Right renal pelvis (tissue), 4 donors: ENCODE measurements around the gene DDX10. TPM values are rescaled to one million over a fixed set of nuclear protein-coding genes. Genes with fewer than 3 reads are reported as not detected.
"Not testable (repeated sequence)": the region's sequence is repeated elsewhere in the genome, so short reads cannot be mapped to it uniquely, and the experiment has no call there.

Experiments used
- DNase-seq, 4 donors: peaks; one replicate each; pipeline ENCODE4 v3.0.0-alpha.2; 2013; ENCODE audit warnings: low read depth in 4 of 4, low spot score in 3 of 4, missing footprints in 1 of 4
- polyA plus RNA-seq, 4 donors: library from polyadenylated mRNA; unstranded; fragments of 120-200 nt; gene quantifications; one replicate each; pipeline ENCODE4 v1.2.1, GENCODE V29; 2013; ENCODE audit not compliant: insufficient read length in 4 of 4

The DDX10 gene
- 10 to 100 TPM; 79.7 to 91.2 (median 86.1) TPM for polyA plus RNA-seq

DNA sequence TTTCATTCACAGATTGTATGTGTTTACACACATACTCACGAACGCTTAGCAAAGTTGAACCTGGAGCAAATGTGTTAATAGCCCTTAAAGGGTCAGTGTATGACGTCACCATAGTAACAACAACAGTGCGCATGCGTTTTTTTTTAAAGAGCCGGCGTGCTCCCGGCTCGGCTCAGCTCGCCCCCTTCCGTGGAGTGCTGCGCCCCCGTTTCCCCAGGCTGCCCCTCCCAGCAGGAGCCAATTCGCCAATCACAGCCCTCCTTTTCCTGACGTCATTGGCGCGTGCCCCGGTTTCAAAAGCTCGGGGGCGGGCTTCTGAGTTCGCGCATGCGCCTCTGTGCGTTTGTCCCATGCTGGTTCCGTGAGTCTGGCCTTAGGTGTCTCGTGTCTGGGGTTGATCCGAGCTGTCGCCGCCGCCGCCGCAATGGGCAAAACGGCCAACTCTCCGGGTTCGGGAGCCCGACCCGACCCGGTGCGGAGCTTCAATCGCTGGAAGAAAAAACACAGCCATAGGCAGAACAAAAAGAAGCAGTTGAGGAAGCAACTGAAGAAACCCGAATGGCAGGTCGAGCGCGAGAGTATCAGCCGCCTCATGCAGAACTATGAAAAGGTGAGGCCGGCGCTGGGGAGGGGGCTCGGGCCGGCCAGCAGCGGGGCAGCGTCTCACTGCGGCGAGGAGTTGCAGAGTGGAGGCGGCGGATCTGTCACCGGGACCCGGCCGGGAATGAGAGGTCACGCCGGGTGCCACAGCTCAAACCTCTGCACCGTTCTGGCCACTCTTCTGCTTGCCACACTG, at the start of gene DDX10:
Gene DDX10 (plus strand): TSS at position 340 of the 796 bp plus-strand sequence. CDS start 85 bp downstream, at position 425.
- peak; percentile 97 to 99 (median 98) for DNase-seq

DNA sequence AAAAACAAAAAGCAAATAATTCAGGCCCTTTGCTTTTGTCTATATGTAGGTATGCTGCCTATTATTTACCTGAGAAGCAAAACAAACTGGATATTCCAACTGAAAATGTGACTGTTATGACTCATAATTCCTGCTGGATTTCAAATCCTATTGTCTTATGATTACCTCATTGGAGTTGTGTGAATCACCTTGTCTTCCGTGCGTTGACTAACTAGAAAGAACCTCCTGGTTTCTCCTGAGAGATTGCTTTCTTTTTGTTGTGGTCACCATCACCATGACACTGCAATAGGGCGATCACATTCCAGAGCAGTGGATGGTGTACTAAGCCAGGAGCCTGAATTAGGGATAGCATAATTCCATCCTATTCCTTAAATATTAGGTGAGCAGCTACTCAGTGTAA, 48.3 kb upstream of the DDX10 start:
- no peak for DNase-seq

DNA sequence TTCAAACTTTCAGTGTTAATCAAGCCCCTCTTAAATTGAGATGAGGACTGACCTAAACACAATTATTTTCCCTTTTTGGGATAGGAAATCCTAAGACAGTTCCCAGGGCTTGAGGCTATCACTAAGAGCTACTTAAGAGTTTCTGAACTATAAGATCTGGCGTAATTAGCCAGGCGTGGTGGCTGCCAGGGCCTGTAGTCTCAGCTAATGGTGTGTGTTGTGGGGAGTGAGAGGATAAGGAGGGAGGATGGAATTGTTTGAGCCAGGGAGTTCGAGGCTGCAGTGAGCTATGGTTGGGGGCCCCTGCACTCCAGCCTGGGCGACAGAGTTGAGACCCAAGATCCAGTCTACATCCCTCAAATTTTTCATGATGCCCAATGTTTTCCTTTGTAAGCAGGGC, 47.8 kb upstream of the DDX10 start:
- no peak for DNase-seq

DNA sequence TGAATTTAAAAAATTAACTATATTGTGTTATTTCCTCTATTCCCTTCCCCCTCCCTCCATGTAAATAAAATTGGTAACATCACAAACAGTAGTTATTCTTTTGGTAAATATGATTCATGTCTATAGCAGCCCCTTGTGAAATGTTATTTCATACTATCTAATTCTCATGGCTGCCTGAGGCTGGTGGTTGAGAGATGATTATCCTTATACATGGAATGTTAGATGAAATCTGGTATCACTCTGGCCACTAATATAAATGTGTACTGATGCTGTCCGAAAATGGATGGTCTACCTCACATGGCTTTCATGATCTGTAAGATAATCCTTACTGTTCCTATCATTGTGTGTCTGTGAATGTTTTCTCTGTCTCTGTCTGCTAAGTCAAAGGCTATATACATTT, 46.3 kb upstream of the DDX10 start:
- DNase-seq, result no peak

DNA sequence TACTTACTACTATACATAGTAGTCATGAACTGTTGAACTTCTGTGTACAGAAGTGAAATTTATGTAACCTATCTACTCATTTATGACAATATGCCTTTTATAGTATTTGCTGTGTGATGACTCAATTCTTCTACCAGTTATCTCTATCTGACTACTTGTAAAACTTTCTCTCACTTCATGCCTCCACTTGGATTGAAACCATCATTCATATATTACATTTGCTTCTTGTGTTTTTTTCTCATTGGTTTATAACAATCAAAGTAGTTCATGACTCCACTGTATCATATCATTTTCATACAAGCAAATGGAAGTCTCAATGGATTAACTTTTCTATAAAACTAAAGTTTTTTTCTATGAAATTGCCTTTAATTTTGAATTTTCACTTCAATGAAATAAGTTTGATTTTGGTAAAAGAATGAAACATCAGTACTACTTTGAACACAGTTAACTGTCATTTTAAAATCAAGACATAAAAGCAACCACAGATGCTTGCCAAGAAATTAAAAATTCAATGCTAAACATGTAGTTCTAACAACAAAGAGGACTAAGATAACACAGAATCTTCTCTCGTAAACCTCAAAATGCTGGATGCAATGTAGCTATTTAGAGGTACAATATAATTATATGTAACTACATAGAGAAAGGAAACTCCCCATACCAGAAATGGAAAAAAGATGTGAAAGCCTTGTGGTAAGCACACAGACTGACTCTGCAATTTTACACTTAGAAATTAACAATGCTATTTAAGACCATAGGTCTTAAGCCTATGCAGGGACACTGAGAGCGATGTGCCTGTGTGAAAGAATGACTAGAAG, 43.7 kb upstream of the DDX10 start:
- DNase-seq, result no peak

DNA sequence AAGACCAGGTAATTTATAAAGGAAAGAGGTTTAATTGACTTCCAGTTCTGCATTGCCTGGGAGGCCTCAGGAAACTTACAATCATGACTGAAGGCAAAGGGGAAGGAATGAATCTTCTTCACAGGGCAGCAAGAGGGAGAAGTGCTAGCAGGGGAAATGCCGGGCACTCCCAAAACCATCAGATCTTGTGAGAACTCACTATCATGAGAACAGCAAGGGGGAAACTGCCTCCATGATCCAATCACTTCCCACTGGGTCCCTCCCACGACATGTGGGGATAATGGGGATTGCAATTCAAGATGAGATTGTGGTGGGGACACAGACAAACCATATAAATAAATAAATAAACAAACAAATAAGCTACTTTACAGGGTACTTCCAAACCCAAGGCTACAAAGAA, 42.5 kb upstream of the DDX10 start:
- DNase-seq, result no peak

DNA sequence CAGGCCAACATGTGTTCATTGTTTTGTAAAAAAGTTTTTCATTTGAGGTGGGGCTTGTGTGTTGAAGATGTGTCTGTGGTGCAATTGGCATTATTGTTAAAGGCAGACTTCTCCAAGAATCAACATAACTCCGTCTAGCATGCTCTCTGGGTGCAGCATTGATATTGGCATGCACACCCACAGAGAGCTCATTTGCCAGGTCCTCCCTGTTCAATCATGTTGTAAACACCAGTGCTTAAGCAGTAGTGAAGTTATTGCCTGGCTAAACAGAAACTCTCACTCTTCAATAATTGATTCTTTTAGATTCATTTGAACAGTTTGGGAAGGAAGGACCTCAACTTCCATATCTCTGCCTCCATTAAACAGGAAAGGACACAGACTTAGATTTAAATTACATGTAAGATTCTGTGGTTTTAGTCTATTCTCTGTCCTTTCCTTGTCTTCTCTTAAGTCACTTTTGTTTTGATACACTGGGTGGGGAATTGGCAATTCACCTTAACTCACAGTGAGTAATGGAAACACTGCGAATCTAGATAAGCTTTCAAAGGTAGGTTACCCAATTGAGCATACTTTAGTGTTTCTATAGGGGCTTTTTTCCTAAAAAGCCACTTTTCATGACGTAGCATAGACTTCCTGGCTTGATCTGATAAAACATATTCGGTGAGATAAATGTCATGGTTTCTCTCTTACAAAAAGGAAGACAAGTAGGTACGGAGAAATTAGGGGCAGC, 40.5 kb upstream of the DDX10 start:
- DNase-seq, result no peak

DNA sequence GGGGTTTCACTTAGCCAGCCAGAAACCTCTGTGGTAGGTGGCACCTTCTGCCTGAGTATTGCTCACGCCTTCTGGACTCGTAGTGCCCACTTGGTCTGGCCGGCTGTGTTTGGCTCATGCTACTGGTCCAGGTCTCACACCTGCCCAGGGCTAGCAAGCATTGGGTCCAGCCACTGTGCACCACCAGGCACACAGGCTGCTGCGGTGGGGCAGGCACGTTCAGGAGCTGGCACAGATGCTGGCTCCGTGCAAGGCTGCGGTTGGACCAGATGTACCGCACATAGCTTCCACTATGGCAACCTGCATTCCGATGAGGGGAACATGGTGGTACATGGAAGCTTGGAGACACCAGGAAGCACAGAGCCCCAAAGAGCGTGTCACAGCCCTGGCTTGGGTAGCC, 36.5 kb upstream of the DDX10 start:
- DNase-seq, result no peak

DNA sequence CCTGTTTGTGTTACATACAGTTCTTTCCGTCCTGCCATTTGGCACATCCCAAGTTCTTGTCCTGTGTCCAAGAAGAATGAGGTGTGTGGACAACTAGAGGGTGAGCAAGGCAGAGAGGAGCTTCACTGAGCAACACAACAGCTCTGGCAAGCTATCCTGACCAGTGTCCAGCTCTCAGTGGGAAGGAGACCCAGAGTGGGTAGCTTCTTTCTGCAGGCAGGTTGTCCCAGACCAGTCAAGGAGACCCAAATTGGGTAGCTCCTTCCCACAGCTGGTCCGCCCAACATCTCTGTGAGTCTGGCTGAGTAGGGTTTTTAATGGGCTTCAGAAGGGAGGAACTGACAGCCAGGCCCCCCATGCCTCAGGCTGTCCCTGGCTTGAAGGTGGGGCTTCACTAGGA, 36.1 kb upstream of the DDX10 start:
- DNase-seq, result no peak

DNA sequence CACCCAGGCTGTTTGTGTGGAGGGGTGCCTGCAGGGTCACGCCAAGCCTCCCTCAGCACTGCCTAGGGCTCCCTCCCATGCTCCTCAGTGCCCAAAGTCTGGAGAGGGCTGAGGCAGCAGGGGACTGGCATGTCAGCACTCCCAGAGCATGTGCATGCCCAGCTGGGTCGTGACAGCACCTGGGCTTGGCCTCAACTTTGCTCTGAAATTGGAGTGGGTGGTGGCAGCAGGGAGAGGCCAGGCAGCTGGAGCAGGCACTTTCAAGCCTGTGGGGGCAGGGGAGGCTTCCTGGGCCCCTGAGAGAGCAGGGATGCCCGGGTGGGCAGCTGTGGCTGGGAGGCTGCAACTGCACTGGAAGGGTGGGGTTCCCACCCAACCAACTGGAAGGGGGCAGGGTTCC, 35.6 kb upstream of the DDX10 start:
- no peak for DNase-seq

DNA sequence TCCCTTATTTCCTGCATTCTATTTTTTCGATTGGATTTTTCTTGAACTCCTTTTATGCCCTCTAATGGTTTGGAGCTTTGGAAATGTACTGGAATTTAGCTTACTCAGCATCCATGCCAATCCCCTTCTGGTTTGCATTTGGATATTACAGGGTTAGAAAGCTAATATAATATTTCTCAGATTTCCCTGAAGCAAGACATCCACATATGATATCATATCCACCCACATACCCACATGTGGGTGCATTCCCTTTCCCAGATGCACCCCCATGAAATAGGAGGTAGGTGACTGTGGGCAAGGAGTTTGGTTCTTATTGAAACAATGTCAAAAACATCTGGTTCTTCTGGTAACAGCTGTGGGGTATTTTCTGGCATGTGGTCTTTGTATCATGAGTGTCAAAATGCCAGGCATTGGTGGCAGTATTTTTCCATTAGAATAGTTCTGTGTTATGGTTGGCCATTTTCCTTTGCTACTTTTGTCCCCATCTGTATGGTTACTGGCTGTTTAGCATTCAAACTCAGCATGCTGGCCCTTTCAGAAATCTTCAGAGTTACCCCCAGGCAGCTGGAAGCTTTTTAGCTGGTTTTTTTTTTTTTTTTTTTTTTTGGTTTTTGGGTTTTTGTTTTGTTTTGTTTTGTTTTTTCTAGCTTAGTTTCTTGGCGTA, 32.7 kb upstream of the DDX10 start:
- no peak for DNase-seq

DNA sequence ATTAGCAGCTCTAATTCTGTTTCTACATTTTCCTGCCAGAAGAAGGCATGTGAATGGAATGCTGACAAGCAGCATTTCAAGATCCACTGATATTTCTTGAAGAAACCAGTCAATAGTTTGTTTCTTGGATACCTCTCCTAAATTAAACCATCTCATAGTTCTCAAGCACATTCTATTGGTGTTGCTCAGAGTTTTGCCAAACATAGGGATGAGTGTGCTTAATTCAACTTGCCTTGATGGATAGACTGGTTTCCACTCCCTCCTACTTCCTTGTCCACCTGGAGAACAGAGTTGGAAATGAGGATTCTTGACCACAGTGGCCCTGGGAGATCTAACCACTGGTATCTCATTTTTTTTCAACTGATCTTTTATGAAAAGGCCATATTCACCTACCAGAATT, 29.8 kb upstream of the DDX10 start:
- no peak for DNase-seq

DNA sequence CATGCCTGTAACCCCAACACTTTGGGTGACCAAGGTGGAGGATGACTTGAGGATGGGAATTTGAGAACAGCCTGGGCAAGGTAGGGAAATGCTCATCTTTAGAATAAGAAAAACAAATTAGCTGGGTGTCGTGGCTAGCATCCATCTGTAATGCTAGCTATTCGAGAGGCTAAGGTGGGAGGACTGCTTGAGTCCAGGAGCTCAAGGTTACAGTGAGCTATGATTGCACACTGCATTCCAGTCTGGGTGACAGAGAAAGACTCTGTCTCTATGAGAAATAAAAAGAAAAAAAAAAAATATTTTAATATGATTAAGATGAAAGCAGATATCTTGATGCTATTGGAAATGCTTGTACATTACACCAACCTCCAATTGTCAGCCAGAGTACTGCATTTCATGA, 28.6 kb upstream of the DDX10 start:
- DNase-seq, result no peak

DNA sequence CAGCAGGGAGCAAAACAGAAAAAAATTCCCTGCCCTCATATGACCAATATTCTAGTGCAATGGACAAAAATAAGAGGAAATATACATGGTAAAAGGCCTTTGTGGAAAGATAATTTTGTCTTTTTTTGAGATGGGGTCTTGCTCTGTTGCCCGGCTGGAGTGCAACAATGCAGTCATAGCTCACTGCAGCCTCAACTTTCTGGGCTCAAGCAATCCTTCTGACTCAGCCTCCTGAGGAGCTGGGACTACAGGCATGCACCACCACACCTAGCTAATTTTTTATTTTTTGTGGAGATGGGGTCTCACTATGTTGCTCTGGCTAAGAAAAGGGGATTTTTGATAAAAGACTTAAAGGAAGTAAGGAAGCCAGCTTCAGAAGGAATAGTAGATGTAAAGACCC, 25.7 kb upstream of the DDX10 start:
- DNase-seq, result no peak

DNA sequence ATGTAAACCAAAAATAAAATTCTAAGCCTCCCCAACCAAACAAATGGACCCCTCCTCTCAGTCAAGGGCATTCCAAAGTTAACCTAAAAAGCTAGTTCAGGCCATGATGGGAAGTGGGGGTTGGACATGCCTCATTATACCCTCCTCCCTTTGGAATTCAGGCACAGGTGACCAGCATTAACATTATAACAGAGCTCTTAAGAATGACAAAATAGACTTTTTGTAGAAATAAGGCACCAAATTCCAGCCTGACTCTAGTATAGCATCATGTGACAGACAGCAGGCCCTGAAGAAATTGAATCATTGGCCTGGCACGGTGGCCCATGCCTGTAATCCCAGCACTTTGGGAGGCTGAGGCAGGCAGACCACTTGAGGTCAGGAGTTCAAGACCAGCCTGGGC, 23.1 kb upstream of the DDX10 start:
- DNase-seq, result not testable (repeated sequence)

DNA sequence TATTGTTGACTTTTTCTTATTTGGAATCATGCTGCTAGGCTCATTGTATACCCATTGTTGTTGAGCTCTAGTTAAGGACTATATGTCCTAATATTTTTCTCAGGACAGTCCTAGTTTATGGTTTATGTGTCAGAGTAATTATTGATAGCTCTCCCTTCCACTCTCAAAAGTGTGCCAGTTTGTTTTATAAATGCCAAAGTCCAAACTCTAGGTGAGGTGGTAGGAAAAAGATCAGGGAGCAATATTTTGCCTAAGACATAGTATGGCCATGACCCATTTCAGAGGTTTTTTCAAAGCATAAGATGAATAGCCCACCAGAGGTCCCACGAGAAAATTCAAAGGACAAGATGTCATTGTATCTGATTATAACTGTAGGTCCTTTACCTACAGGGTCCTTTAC, 20.9 kb upstream of the DDX10 start:
- no peak for DNase-seq

DNA sequence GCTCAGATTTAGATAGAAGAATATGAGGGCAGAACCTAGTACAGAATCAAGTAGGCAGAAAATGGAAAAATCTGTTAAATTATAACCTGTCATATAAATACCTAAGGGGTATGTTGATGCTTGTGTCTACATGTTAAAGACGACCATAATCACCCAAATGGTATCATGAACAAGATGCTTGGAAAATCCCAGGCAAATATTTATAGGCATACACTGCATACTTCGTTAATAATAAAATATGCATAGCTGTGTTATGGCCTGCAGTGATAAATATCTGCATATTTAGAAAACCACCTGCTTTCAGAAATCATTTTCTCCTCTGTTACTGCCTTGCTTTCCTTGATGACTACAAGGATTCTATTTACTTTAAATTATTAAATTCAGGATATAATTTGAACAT, 18.9 kb upstream of the DDX10 start:
- no peak for DNase-seq

DNA sequence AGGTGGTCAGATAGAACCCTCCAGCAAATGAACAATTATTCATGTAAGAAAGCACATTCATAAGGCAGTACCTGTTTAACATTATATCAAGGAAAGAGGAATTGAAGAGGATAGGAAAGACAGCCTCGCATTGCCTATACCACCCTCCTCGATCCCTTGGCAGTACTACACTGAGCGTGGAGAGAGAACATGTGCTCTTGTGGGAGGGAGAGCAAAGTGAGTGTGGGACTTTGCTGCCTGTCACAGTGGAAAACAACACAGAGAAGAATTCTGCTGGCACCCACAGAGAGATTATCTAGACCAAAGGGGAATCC, 17.5 kb upstream of the DDX10 start:
- DNase-seq, result no peak

DNA sequence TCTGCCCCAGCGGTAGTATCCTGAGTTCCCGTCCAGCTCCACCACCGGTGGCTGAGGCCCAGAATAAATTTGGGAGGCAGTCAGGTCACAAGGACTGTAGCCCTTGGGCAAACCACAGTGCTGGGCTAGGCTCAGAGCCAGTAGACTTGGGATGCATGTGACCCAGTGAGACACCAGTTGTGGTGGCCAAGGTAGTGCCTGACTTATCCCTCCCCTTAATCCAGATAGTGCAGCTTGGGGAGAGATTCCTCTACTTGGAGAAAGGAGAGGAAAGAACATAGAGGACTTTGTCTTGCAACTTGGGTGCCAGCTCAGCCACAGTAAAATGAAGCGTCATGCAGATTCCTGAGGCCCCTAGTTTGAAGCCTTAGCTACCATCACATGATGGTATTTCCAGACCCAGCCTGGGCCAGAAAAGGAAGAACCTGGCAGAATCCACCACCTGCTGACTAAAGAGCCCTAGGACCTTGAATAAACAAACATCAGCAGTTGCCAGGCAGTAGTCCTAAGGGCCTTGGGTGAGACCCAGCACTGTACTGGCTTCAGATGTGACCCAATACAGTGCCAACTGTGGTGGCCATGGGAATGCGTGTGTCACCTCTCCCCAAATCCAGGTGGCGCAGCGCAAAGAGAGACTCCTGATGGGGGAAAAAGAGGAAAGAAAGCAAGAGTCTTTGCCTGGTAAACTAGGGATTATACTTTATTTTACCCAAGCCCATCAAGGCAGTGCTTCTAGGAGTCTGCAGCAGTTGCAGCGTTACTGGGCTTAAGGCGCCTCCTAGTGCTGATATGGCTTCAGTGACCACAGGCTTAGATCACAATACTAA, 17.0 kb upstream of the DDX10 start:
- peak; percentile 51 to 67 (median 58) for DNase-seq

DNA sequence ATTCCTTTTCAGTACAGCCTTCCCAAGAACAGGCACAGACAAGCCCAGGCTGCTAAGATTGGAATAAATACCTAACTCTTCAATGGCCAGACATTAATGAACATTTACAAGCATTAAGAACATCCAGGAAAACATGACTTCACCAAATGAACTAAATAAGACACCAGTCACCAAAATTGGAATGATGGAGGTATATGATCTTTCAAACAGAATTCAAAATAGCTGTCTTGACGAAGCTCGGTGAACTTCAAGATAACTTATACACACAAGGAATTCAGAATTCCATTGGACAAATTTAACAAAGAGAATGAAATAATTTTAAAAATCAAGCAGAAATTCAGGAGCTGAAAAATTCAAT, 16.4 kb upstream of the DDX10 start:
- no peak for DNase-seq
